Testis (tissue), 3 donors: ENCODE data around the gene ASTN1. TPM values are rescaled to one million over a fixed set of nuclear protein-coding genes. Genes with fewer than 3 reads are reported as not detected.

Experiments
- DNase-seq: peaks from one replicate; pipeline ENCODE4 v3.0.0-alpha.2; 2019
- H3K27ac ChIP-seq, 2 donors: fragments of 200-600 bp; sonication (generic); one replicate each; pipeline ENCODE4 v1.5.1; 2019
- H3K27me3 ChIP-seq: fragments of 200-600 bp; sonication (generic); one replicate; pipeline ENCODE4 v1.5.1; 2019
- H3K36me3 ChIP-seq: fragments of 200-600 bp; sonication (generic); one replicate; pipeline ENCODE4 v1.5.1; 2017; ENCODE audit warnings: low read depth; ENCODE audit errors: missing control alignments
- H3K4me1 ChIP-seq: fragments of 200-600 bp; sonication (generic); one replicate; pipeline ENCODE4 v1.5.1; 2019
- H3K4me3 ChIP-seq, 2 donors: fragments of 200-600 bp; sonication (generic); one replicate each; pipeline ENCODE4 v1.5.1; 2017 to 2019
- H3K9me3 ChIP-seq: fragments of 200-600 bp; sonication (generic); one replicate; pipeline ENCODE4 v1.5.1; 2017
- POLR2A ChIP-seq: fragments of 450-650 bp; IDR thresholded peaks from one replicate; pipeline ENCODE4 v1.6.1; 2017; ENCODE audit warnings: antibody characterized with exemption, mild to moderate bottlenecking, moderate library complexity
- WGBS, 2 donors: methylation state at CpG; one replicate each; pipeline ENCODE4 v1.1.5; 2018; 5-methylcytosine and 5-hydroxymethylcytosine counted together
- intact Hi-C: fragments of 100-400 bp; cut with DNase I; formaldehyde crosslinking; loops from one replicate; pipeline ENCODE4 v1.15.1; 2023; ENCODE audit warnings: low total_unique reads
- polyA plus RNA-seq: library from polyadenylated mRNA; stranded (reverse); fragments of 350-450 nt; fragmentation: Illumina TruSeq; extraction: RNeasy Lipid Tissue Mini Kit (QIAGEN cat#74804); gene quantifications from one replicate; pipeline ENCODE4 v1.2.3, GENCODE V29; 2014; ENCODE audit warnings: low read depth, low replicate concordance; ENCODE audit not compliant: insufficient read depth
- total RNA-seq, 2 donors: library from RNA; depleted of rRNA; stranded (reverse); fragments of >200 nt; gene quantifications; one replicate each; pipeline ENCODE4 v1.2.3, GENCODE V29; 2016
- TF ChIP-seq, protein P1 (sequence below), 3 experiments: fragments of 450-650 bp in 2 of 3; fragments of 200-600 bp in 1 of 3; sonication (generic) in 1 of 3; IDR thresholded peaks; one replicate each; pipeline ENCODE4 v1.5.1; 2016 to 2019; ENCODE audit warnings: antibody characterized with exemption in 3 of 3, mild to moderate bottlenecking in 2 of 3, moderate library complexity in 1 of 3

Gene ASTN1
- total and polyA plus RNA-seq, 3 donors from 2014 or later, result 1.2 to 2.7 (median 2.1) TPM

DNA sequence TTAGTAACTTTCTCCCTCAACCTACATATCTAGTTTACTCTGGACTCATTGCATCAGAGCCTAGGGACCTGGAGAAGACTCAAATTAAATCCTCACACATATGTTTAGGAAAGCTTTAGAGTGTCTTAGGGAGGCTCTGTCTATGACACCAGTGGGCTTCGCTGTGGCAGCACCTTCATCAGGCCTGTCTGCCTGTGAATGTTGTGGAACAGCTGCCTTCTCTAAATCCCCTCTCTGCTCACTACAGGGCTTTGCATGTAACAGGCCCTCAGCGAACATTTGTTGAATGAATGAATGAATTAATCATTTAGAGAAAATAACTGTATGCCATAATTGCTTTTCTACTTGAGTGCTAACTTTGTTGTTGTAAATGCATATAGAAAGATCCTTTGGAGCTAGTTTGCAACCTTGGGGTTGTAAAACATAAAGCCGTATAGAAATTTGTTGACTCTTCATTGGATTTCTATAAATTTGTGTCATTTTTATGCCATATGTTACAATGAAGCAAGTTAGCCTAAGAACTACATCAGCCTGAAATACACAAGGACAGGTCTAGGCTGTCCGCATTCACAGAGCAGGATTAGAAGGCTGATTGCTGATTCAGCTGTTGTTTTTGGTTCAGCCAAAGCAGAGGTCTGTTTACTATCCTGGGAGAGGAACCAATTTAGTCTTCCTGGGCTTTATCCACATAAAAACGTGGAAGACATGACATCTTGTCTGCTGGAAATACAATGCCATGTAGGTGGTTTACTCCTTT is 238.0 kb downstream of the ASTN1 start:
- no peaks in the 10 kb centered on the region for H3K27me3 ChIP-seq
- H3K27ac ChIP-seq, result no peak overlapping the region
- intact Hi-C loops, result no loop called here
- WGBS, 2 donors, result 67 to 73% methylated on average over 5 of the region's 5 CpGs
- no peaks in the 10 kb centered on the region for H3K36me3 ChIP-seq
- no peak for DNase-seq
- H3K9me3 ChIP-seq, result no peaks in the 10 kb centered on the region
- H3K4me3 ChIP-seq, result no peak overlapping the region
- H3K4me1 ChIP-seq, result no peaks in the 10 kb centered on the region
- TF ChIP-seq, protein P1, sequence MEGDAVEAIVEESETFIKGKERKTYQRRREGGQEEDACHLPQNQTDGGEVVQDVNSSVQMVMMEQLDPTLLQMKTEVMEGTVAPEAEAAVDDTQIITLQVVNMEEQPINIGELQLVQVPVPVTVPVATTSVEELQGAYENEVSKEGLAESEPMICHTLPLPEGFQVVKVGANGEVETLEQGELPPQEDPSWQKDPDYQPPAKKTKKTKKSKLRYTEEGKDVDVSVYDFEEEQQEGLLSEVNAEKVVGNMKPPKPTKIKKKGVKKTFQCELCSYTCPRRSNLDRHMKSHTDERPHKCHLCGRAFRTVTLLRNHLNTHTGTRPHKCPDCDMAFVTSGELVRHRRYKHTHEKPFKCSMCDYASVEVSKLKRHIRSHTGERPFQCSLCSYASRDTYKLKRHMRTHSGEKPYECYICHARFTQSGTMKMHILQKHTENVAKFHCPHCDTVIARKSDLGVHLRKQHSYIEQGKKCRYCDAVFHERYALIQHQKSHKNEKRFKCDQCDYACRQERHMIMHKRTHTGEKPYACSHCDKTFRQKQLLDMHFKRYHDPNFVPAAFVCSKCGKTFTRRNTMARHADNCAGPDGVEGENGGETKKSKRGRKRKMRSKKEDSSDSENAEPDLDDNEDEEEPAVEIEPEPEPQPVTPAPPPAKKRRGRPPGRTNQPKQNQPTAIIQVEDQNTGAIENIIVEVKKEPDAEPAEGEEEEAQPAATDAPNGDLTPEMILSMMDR (IDR thresholded peaks at IDR 0.05), result no peak
- TF ChIP-seq POLR2A, result no peak

DNA sequence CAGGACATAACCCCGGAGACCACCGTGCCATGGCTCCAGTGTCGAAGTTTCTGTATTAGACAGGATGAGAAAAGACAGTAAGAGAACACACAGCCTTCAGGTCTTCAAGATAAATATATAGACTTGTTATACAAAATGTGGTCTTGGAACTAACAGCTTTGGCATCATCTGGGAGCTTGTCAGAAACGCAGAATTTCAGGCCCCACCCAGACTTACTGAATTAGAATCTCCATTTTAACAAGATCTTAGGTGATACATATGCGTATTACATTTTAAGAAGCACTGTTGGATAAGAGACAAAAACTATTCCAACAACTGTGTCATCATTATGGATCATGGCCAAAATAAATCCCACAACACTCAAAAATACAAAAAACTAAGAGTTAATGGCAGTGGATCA is 239.3 kb downstream of the ASTN1 start:
- intact Hi-C loops, result no loop called here
- 95% methylated on average over 5 of the region's 5 CpGs for WGBS, 2 donors
- no peaks in the 10 kb centered on the region for H3K27me3 ChIP-seq
- no peak overlapping the region for H3K27ac ChIP-seq
- no peaks in the 10 kb centered on the region for H3K9me3 ChIP-seq
- DNase-seq, result no peak
- no peak overlapping the region for H3K4me3 ChIP-seq
- H3K4me1 ChIP-seq, result no peaks in the 10 kb centered on the region
- TF ChIP-seq POLR2A, result no peak
- TF ChIP-seq, protein P1 (IDR thresholded peaks at IDR 0.05), result no peak
- no peaks in the 10 kb centered on the region for H3K36me3 ChIP-seq

DNA sequence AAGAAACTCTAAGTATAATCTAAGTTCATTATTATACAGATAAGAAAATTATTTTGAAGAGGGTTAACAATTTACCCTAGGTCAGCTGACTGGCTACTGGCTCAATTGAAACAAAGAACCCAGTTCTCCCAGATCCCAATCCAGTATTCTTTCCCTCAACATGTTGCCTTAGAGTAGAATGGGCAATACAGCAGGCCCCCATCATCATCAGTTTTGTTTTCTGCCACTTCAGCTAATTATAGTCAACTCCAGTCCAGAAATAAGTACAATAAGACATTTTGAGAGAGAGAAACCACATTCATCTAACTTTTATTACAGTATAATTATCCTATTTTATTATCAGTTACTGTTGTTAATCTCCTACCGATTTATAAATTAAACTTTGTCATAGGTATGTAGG is 241.2 kb downstream of the ASTN1 start:
- Histone ChIP-seq H3K4me3 (no peak overlapping the region), H3K9me3 (no peaks in the 10 kb centered on the region), H3K27me3 (no peaks in the 10 kb centered on the region), H3K36me3 (no peaks in the 10 kb centered on the region), H3K4me1 (no peaks in the 10 kb centered on the region), H3K27ac (no peak overlapping the region)
- DNase-seq, result no peak
- intact Hi-C loops, result no loop called here
- WGBS, 2 donors, result 86 to 96% methylated on average over 1 of the region's 1 CpG
- TF ChIP-seq POLR2A, result no peak
- TF ChIP-seq, protein P1 (IDR thresholded peaks at IDR 0.05), result no peak

DNA sequence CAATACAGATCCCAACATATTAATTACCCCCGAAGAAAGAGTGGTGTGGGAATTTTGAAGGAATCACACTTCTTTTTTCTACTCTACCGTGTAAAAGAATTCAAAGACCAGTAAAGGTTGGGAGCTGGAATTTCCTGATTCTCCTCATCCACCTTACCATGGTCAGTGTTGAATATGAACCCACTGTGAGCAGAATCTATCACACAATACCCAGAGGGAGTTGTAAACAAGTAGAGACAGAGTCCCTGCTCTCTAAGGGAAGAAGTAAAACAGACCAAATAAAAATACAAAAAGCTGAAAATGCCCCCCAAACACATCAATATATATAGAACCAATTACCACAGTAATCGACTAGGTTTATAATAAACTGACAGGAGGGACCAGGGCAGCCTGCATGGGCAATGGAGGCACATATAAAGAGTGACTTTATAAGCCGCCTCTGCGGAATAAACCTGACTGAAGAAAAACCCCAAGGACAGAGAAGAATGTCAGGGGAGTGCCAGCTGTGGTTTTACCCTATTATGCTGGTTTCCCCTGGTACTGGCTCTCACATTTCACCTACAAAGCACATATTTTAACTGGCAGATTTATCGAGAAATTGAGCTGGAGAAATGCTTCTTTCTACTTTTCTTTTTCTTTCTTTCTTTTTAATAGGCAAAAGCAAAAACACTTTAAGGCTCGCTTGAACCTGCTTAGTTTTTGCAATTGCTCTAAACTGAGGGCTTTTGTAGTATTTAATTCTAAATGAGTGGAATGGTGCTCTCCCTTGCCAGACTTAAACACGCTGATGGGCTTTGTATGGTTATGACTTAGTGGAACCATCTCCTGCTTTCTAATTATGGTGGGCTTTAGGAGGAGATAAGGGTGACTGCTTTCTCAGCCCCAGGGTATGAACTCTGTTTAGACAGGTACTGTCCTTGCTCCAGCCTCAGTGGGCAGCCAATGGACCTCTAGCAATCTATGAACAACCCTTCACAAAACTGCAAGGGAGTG is 244.8 kb downstream of the ASTN1 start:
- H3K4me3 ChIP-seq, result no peak overlapping the region
- TF ChIP-seq, protein P1 (IDR thresholded peaks at IDR 0.05), result no peak
- no peaks in the 10 kb centered on the region for H3K9me3 ChIP-seq
- H3K27me3 ChIP-seq, result no peaks in the 10 kb centered on the region
- H3K36me3 ChIP-seq, result no peaks in the 10 kb centered on the region
- DNase-seq, result no peak
- intact Hi-C loops, result no loop called here
- H3K4me1 ChIP-seq, result no peaks in the 10 kb centered on the region
- no peak overlapping the region for H3K27ac ChIP-seq
- 88 to 91% methylated on average over 8 of the region's 8 CpGs for WGBS, 2 donors
